NCI-H69 (cell line): ENCODE data around the gene ARL4D.

Source experiments
- DNase-seq: peaks from one replicate; lab custom pipeline; 2025; lab: John Stamatoyannopoulos, UW

Gene ARL4D

GRCh38 chr17:43427362-43428043 lies 28.7 kb downstream of the ARL4D start:
- peak; percentile 89 for DNase-seq

- no peak for DNase-seq
These were observed 29.7 kb downstream of the ARL4D start for GRCh38 chr17:43428524-43428923.

- no peak for DNase-seq
These were observed 32.3 kb downstream of the ARL4D start for GRCh38 chr17:43430936-43431713.

- peak; percentile 99 for DNase-seq
These were observed 33.1 kb downstream of the ARL4D start for GRCh38 chr17:43431714-43432523.

- DNase-seq = no peak
These were observed 36.1 kb downstream of the ARL4D start for GRCh38 chr17:43434902-43435319.

- DNase-seq = no peak
These were observed 39.0 kb downstream of the ARL4D start for GRCh38 chr17:43437756-43438155.

GRCh38 chr17:43438626-43439025 lies 39.8 kb downstream of the ARL4D start:
- peak; percentile 93 for DNase-seq

- DNase-seq = peak; percentile 92
These were observed 40.2 kb downstream of the ARL4D start for GRCh38 chr17:43439041-43439440.

- no peak for DNase-seq
These were observed 43.9 kb downstream of the ARL4D start for GRCh38 chr17:43442711-43443110.

- DNase-seq = no peak
These were observed 44.6 kb downstream of the ARL4D start for GRCh38 chr17:43443381-43443780.

- DNase-seq = peak; percentile 54
These were observed 45.6 kb downstream of the ARL4D start for GRCh38 chr17:43444223-43445008.

- DNase-seq = peak; percentile 94
These were observed 46.3 kb downstream of the ARL4D start for GRCh38 chr17:43445009-43445589.

- DNase-seq = no peak
These were observed 48.0 kb downstream of the ARL4D start for GRCh38 chr17:43446773-43447172.

GRCh38 chr17:43448720-43449469 lies 50.1 kb downstream of the ARL4D start:
- no peak for DNase-seq

GRCh38 chr17:43449470-43450248 lies 50.9 kb downstream of the ARL4D start:
- DNase-seq = peak; percentile 72
